ENCODE data around the gene SIRT3.
A peak's percentile ranks its signal among the peaks of the same experiment; 100 is the strongest.
"Not testable (repeated sequence)": the region's sequence is repeated elsewhere in the genome, so short reads cannot be mapped to it uniquely, and the experiment has no call there.

Gene SIRT3

DNA sequence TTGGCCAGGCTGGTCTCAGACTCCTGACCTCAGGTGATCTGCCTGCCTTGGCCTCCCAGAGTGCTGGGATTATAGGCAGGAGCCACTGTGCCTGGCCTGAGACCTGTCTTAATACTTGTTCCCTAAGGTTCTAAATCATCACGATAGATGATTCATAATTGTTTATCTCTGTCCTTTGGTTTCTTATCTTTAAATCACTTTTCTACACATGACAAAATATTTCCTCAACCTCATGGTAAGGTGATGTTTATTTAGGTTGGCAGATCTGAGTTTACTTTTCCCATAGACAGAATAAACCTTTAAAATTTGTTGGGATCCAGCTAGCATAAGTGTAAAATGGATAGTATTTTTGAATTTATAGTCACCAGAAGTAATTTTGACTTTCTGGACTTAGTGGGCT lies 4.2 kb upstream of the SIRT3 start:
- no peak for DNase-seq (ENCODE audit: low spot score)
- H3K27ac Mint-ChIP-seq = no peak overlapping the region
- no peak overlapping the region for H3K4me3 Mint-ChIP-seq
- H3K36me3 Mint-ChIP-seq (ENCODE audit: low read depth) = peaks cover 42% of the 10 kb centered on the region
- H3K27me3 Mint-ChIP-seq (ENCODE audit: low read depth) = no peaks in the 10 kb centered on the region
- peaks cover 41% of the 10 kb centered on the region for H3K4me1 Mint-ChIP-seq (ENCODE audit: low read depth)
- no peaks in the 10 kb centered on the region for H3K9me3 Mint-ChIP-seq

DNA sequence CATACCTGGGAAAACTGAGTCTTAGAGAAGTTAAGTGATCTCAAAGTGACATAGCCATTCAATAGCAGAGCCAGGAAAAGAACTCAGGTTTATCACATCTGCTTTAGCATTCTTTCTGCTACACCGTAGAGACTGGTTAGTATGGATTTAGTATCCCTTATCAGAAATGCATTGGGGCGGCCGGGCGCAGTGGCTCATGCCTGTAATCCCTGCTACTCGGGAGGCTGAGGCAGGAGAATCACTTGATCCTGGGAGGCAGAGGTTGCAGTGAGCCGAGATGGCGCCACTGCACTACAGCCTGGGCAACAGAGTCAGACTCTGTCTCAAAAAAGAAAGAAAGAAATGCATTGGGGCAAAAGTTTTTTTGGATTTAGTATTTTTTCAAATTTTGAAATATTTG lies 2.2 kb upstream of the SIRT3 start:
- not testable (repeated sequence) for H3K9me3 Mint-ChIP-seq; H3K27ac Mint-ChIP-seq; DNase-seq (ENCODE audit: low spot score); H3K27me3 Mint-ChIP-seq (ENCODE audit: low read depth)
- Mint-ChIP-seq H3K4me3 (peak overlapping the region; percentile 98), H3K36me3 (ENCODE audit: low read depth) (peaks cover 28% of the 10 kb centered on the region), H3K4me1 (ENCODE audit: low read depth) (peaks cover 44% of the 10 kb centered on the region)

DNA sequence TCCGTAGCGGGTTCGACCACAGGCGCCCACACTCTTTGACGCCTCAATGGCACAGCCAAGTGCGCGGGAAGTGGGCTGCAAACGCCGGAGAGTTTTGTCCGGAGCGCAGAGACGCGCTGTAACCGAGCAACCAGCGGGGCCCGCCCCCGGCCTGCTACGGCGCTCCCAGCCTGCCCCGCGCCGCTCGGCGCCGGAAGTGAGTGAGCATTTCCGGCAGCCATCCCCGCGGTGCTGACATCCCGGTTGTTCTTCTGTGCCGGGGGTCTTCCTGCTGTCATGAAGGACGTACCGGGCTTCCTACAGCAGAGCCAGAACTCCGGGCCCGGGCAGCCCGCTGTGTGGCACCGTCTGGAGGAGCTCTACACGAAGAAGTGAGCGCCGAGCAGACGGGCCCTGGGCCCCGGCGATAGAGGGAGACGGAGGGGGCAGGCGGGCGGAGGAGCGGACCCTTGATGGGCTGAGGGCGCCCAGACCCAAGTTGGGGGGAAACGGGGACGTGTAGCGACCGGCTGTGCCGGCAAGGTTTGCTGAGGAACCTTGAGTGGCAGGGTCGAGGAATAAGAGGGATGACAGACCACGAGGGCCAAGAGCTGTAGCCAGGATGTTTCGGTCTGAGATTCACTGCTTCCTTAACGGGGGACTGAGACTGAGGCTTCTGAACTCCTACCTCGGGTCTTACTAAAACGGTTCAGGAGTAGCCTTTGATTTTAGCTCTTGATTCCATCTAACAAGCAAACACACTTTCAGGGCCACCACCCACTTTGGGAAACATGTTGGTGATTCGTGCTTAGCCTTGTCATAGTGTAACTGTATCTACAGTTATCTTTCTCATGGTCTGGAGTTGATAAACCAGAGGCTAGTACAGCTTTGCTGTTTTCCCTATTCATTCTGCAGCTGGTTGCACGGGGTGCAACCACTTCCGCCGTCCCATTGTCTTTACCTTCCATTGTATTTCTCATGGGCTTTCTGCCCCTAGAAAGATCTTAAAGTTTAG lies 929 bp upstream of the SIRT3 start, which contains the start of gene PSMD13:
Gene PSMD13, plus strand, starts transcription at position 203 of the 994 bp plus-strand sequence. Its CDS starts 74 bp downstream, at position 277.
- no peaks in the 10 kb centered on the region for H3K9me3 Mint-ChIP-seq
- H3K4me3 Mint-ChIP-seq = peak within 1 kb of the TSS; percentile 98
- H3K27ac Mint-ChIP-seq = peak within 1 kb of the TSS; percentile 99
- peaks cover 39% of the 10 kb centered on the region for H3K4me1 Mint-ChIP-seq (ENCODE audit: low read depth)
- peaks cover 20% of the 10 kb centered on the region for H3K36me3 Mint-ChIP-seq (ENCODE audit: low read depth)
- DNase-seq (ENCODE audit: low spot score) = peak; percentile 92
- H3K27me3 Mint-ChIP-seq (ENCODE audit: low read depth) = no peaks in the 10 kb centered on the region

DNA sequence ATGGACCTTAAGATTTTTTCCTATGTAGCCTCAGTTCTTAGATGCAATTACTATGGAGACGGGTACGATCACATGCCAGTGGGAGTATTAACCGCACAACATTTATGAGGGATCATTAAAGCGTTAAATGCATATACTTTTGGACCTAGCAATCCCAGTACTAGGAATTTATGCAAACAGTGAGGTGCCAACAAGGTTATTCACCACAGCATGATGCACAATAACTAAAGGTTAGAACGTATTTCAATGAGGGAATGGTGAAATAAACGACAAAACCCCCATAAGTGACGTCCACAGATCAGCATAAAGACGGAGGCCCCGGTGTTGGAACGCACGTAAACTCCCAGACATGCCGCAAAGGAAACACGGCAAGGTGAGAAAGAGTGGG lies 539 bp downstream of the SIRT3 start:
- Mint-ChIP-seq H3K27me3 (ENCODE audit: low read depth) (no peaks in the 10 kb centered on the region), H3K4me1 (ENCODE audit: low read depth) (peaks cover 31% of the 10 kb centered on the region), H3K4me3 (peak overlapping the region; percentile 90), H3K27ac (peak overlapping the region; percentile 85), H3K9me3 (no peaks in the 10 kb centered on the region), H3K36me3 (ENCODE audit: low read depth) (peaks cover 9% of the 10 kb centered on the region)
- no peak for DNase-seq (ENCODE audit: low spot score)

GRCh38 chr11:235180-235579 lies 962 bp downstream of the SIRT3 start:
- Mint-ChIP-seq H3K27me3 (ENCODE audit: low read depth) (no peaks in the 10 kb centered on the region), H3K36me3 (ENCODE audit: low read depth) (peaks cover 6% of the 10 kb centered on the region)

DNA sequence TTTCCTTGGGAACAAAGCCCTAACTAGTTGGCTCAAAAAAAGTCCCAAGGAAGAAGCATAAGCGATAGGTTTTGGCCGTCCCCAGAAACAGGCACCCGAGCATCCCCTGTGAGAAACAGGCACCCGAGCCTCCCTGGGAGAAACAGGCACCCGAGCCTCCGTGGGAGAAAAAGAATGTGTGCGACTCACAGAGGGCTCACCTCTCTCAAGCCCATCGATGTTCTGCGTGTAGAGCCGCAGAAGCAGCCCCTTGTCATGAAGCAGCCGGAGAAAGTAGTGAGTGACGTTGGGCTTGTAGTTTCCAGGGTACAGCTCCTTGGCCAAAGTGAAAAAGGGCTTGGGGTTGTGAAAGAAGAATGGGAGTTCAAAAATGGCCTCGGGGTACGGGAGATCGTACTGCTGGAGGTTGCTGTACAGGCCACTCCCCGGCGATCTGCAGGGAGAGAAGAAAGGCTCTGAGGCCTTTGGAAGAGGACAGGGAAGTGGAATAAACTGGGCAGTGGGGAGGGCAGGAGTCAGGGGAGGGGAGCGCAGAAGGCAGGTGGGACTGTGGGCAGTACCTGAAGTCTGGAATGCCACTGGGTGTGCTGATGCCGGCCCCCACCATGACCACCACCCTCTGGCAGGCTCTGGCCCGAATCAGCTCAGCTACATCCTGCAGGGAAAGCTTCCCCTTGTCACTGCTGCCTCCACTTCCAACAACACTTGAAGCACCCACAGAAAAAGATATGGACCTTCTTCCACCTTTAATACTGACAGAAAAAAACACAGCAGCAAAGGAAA lies 3.2 kb downstream of the SIRT3 start:
- no peak overlapping the region for H3K27ac Mint-ChIP-seq

More at GRCh38 chr11:235180-235579, 962 bp downstream of the SIRT3 start:
- H3K4me3 Mint-ChIP-seq = peak overlapping the region; percentile 90
- peak overlapping the region; percentile 85 for H3K27ac Mint-ChIP-seq
- H3K9me3 Mint-ChIP-seq = no peaks in the 10 kb centered on the region
- DNase-seq (ENCODE audit: low spot score) = no peak
- H3K4me1 Mint-ChIP-seq (ENCODE audit: low read depth) = peaks cover 28% of the 10 kb centered on the region

DNA sequence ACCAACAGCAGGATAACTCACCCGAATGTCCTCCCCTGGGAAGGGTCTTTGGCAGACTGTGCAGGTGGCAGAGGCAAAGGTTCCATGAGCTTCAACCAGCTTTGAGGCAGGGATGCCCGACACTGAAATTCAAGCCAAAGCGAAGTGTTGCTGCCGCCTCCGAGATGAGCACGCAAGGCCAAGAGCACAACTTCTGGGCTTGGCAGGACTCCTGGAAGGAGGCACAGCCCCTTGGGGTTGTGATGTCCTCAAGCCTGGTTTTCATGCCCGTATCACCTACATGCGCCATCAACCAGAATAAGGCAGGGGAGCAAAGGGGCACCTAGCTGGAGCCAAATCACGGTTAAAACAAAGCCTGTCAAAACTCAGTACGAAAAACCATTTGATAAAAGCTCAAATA lies 5.7 kb downstream of the SIRT3 start:
- no peak overlapping the region for H3K4me3 Mint-ChIP-seq
- peaks cover 5% of the 10 kb centered on the region for H3K36me3 Mint-ChIP-seq (ENCODE audit: low read depth)
- H3K27me3 Mint-ChIP-seq (ENCODE audit: low read depth) = no peaks in the 10 kb centered on the region
- no peak overlapping the region for H3K27ac Mint-ChIP-seq
- peaks cover 11% of the 10 kb centered on the region for H3K4me1 Mint-ChIP-seq (ENCODE audit: low read depth)
- no peak for DNase-seq (ENCODE audit: low spot score)
- H3K9me3 Mint-ChIP-seq = no peaks in the 10 kb centered on the region

More for the DNA sequence above, 3.2 kb downstream of the SIRT3 start:
- no peak for DNase-seq (ENCODE audit: low spot score)
- H3K27me3 Mint-ChIP-seq (ENCODE audit: low read depth) = no peaks in the 10 kb centered on the region
- no peak overlapping the region for H3K4me3 Mint-ChIP-seq
- H3K4me1 Mint-ChIP-seq (ENCODE audit: low read depth) = peaks cover 13% of the 10 kb centered on the region
- H3K36me3 Mint-ChIP-seq (ENCODE audit: low read depth) = peaks cover 3% of the 10 kb centered on the region
- H3K9me3 Mint-ChIP-seq = no peaks in the 10 kb centered on the region

- H3K4me1 Mint-ChIP-seq (ENCODE audit: low read depth) = peaks cover 6% of the 10 kb centered on the region
- no peak overlapping the region for H3K4me3 Mint-ChIP-seq
- DNase-seq (ENCODE audit: low spot score) = no peak
- no peak overlapping the region for H3K27ac Mint-ChIP-seq
- peaks cover 8% of the 10 kb centered on the region for H3K36me3 Mint-ChIP-seq (ENCODE audit: low read depth)
- H3K9me3 Mint-ChIP-seq = no peaks in the 10 kb centered on the region
- H3K27me3 Mint-ChIP-seq (ENCODE audit: low read depth) = no peaks in the 10 kb centered on the region
These were observed 8.2 kb downstream of the SIRT3 start for GRCh38 chr11:227824-228379.

GRCh38 chr11:225734-226453 lies 10.2 kb downstream of the SIRT3 start:
- no peak for DNase-seq (ENCODE audit: low spot score)
- no peak overlapping the region for H3K4me3 Mint-ChIP-seq
- no peaks in the 10 kb centered on the region for H3K9me3 Mint-ChIP-seq
- peaks cover 6% of the 10 kb centered on the region for H3K4me1 Mint-ChIP-seq (ENCODE audit: low read depth)
- no peak overlapping the region for H3K27ac Mint-ChIP-seq
- no peaks in the 10 kb centered on the region for H3K27me3 Mint-ChIP-seq (ENCODE audit: low read depth)
- H3K36me3 Mint-ChIP-seq (ENCODE audit: low read depth) = peaks cover 8% of the 10 kb centered on the region

DNA sequence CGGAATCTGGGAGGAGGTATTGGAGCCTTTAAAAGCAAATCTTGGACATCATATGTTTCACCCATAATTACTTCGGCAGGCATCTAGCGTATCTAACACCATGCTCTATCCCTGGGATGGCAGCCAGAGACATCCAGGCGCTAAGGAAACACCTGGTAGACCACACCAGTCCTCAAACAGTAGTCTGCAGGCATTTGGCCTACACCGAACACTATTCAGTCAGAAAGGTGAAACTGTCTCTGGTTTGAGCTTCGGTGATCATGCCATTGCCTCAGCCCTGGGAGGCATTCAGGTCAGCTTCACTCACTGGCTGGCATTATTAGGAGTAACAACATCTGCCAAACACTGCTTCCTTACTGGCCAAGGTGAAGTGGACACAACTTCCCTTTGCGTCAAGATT lies 11.7 kb downstream of the SIRT3 start:
- no peak overlapping the region for H3K4me3 Mint-ChIP-seq
- no peak for DNase-seq (ENCODE audit: low spot score)
- no peak overlapping the region for H3K27ac Mint-ChIP-seq
- H3K9me3 Mint-ChIP-seq = no peaks in the 10 kb centered on the region
- peaks cover 6% of the 10 kb centered on the region for H3K4me1 Mint-ChIP-seq (ENCODE audit: low read depth)
- no peaks in the 10 kb centered on the region for H3K27me3 Mint-ChIP-seq (ENCODE audit: low read depth)
- H3K36me3 Mint-ChIP-seq (ENCODE audit: low read depth) = peaks cover 8% of the 10 kb centered on the region

- peaks cover 6% of the 10 kb centered on the region for H3K4me1 Mint-ChIP-seq (ENCODE audit: low read depth)
- H3K9me3 Mint-ChIP-seq = no peaks in the 10 kb centered on the region
- H3K27ac Mint-ChIP-seq = no peak overlapping the region
- H3K27me3 Mint-ChIP-seq (ENCODE audit: low read depth) = no peaks in the 10 kb centered on the region
- DNase-seq (ENCODE audit: low spot score) = no peak
- no peak overlapping the region for H3K4me3 Mint-ChIP-seq
- peaks cover 12% of the 10 kb centered on the region for H3K36me3 Mint-ChIP-seq (ENCODE audit: low read depth)
These were observed 12.3 kb downstream of the SIRT3 start for GRCh38 chr11:223884-224283.

- H3K36me3 Mint-ChIP-seq (ENCODE audit: low read depth) = peaks cover 9% of the 10 kb centered on the region
- no peaks in the 10 kb centered on the region for H3K9me3 Mint-ChIP-seq
- no peak for DNase-seq (ENCODE audit: low spot score)
- peaks cover 6% of the 10 kb centered on the region for H3K4me1 Mint-ChIP-seq (ENCODE audit: low read depth)
- no peak overlapping the region for H3K4me3 Mint-ChIP-seq
- H3K27ac Mint-ChIP-seq = no peak overlapping the region
- no peaks in the 10 kb centered on the region for H3K27me3 Mint-ChIP-seq (ENCODE audit: low read depth)
These were observed 12.9 kb downstream of the SIRT3 start for GRCh38 chr11:223026-223789.

Measured in T-helper 2 cell treated with Interferon-gamma antibody and Interleukin-4, amounts not matched to agents 5 μg/mL and 100 μg/mL, for 36 hours (primary cell).